Germinal center (tissue), 1 donor: ENCODE results near the gene CRAT.
A peak's percentile ranks its signal among the peaks of the same experiment; 100 is the strongest.
"Not testable (repeated sequence)": the region's sequence is repeated elsewhere in the genome, so short reads cannot be mapped to it uniquely, and the experiment has no call there.

ENCODE experiments used
- DNase-seq: peaks from one replicate; pipeline ENCODE4 v3.0.0; 2012; ENCODE audit warnings: mixed read lengths, low spot score

CRAT gene

DNA sequence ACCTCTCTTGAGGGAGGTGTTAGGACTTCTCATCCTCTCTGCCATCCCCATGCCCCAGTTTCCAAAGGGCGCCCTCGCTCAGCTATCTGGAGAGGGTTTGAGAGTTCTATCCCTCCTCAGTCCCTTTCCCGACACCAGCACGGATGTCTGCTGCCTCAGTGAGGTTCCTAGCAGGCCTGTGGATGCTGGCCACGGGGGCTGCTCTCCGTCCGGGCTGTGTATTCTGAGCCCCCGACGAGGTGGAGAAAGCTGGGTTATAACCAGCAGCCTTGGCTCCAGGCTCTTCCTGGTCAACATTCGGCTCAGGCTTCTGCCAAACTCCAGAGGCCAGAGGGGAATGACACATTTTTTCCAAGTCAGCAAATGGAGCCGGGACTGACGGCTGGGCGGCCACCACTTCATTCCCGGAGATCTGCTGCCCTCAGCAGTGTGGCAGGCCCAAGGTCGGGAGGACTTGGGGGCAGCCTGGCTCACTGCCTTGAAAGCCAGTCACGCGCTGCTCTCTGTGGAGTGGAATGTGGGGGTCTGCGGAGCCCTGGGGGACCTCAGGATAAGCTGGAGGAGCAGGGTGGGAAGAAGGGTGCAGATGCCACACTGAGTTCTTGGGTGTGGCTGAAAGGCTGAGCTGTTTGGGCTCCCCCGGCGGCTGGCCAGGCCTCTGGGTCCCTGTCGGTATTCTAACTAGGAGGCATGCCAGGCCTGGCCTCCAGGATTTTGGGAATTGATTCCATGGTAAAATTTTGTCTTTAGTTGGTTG lies 28.1 kb upstream of the CRAT start:
- DNase-seq = no peak

DNA sequence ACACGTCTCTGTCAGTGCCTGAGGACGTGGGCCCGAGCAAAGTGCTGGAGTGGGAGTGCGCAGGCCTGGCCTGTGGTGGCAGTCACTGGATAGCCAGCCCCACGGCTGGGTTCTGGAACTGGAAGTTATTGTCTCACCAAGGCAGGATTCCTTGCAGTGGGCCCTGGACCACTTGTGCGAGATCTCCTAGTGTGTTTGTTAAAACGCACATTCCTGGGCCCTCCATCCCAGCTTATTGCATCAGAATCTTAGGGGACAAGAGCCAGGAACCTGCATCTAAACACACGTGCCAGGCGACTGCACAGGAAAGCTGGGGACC lies 27.5 kb upstream of the CRAT start:
- DNase-seq = no peak

DNA sequence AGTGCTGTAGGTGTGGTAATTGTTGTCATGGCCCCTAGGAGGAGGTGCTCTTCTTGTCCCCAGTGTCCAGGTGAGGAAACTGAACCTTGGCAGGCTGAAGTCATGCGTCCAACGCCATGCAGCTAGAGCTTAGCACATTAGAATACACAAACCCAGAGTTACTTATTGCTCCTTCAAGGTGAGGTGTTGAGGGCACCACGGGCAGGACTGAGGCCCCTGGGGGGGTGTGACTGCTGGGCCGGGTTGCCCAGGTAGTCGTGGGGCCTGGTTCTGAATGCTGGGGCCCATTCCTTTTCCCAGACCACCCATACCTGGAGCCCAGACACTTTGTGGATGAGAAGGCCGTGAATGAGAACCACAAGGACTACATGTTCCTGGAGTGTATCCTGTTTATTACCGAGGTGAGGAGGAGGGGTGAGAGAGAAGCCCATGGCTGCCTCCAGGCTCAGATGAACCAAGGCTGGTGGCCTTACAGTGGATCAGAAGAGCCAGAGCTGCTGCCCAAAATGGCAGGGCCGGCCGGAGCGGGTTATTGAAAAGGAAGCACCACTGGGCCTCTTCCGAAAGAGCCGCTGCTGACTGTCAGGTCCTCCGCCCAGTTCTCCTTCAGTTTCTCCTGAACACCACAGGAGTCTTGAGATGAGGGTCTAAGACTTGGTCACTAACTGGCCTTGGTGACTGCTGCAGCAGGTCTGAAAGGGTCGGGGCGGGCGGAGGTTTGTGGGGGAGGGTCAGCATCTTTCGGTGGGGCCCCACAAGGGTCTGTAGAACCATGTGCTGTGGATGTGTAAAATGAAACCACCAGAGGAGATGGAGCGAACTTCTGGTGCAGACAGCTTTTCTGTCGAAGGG lies 26.9 kb upstream of the CRAT start:
- DNase-seq = no peak

DNA sequence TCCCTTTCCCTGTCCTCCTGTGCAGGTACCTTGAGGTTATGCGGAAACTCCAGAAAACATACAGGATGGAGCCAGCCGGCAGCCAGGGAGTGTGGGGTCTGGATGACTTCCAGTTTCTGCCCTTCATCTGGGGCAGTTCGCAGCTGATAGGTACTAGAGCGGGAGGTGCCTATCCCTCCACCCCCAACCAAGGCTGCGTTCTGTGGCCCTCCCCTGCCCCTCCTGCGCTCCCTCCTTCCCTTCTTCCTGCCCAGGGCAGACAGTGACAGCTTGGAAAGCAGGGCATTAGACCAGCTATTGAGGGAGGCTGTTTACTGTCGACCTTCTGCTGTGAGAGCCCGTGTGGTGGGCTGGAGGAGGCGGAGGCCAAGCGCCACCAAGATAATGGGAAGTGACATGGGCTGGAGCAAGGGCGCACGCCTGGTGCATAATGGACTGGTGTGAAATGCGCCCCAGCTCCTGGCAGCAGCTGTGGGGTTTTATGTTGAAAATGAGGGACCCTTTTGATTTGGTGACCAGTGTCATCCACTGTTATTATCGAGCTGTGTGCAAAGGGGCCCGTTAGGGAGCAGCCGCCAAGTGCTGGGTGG lies 25.9 kb upstream of the CRAT start:
- no peak for DNase-seq

DNA sequence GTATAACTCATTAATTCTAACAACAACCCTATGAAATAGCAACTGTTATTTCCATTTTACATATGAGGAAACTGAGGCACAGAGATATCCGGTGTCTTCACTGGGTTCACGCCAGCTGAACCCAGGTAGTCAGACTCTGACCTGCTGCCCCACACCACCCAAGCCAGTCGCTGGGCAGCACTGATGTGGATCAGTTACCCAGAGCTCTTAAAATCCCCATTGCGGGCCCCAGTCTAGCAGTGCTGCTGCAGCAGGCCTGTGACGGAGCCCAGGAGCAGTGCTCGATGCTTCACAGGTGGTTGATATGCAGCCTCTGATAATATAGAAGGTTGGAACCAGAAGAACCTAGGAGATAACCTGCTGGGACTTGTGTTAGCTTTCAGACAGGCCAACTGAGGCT lies 24.9 kb upstream of the CRAT start:
- DNase-seq = no peak

DNA sequence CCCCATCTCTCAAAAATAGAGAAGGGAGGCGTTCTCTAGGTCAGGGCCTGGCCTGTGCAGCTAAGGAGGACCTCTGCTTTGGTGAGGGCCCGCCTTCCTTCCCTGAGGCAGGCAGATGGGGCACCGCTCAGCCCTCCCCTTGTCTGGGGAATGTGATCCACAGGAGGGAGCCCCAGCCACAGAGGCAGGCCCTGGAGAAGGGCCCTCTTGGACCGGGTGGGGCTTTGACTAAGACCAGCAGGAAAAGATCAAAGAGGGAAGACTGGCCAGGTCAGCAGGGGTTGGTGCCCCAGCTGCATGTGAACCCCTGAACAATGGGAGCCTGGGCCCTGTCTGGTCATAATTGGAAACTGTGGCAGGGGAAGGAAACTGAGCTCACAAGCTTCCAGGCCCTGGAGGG lies 22.5 kb upstream of the CRAT start:
- no peak for DNase-seq

DNA sequence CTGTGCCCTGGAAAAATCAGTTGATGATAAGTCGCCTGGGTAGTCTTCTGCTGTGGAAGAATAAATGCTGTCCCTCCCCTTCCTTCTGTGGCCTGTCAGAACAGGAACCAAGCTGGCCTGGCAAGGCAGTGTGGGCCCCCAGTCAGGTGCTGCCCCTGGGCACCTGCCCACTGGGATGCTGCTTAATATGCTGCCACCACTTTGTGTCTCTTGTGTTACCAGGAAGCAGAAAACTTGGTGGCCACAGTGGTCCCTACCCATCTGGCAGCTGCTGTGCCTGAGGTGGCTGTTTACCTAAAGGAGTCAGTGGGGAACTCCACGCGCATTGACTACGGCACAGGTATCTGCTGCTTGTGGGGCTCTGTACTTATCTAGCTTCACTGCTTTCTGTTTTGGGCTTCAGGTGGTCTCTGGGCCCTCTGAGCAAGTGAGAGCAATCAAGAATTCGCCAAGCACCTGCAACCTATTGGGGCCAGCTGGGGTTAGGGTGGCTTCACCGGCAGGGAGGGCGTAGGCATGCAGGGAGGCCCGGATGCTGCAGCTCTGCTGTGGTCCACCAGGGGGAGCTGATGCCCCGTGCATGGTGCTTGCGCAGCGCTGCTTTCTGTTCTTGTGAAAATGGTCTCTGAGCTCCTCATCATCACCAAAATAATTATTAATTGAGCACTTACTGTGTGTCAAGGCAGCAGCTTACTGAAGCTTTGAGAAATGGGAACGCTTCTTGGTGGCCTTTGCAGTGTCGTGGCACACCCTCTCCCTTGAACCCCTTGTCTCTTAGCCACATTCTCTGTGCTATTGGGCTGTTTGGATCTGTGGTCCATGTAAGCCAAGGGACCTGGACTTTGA lies 20.9 kb upstream of the CRAT start:
- DNase-seq = peak; percentile 90

DNA sequence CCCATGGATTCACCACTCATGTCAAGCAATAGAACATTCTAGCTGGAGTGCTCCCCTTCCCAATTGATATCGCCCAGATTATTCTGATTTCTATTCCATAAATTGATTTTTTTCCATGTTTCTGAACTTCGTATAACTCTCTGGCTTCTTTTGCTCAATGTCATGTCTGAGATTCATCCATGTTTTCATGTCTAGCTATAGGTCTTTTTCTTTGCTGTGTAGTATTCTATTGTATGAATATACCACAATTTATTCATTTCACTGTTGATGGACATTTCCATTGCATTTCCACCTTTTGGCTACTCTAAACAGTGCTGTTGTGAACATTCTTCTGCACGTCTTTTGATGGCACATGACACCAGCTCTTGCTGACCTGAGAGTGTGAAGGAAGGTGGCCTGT lies 20.2 kb upstream of the CRAT start:
- no peak for DNase-seq

DNA sequence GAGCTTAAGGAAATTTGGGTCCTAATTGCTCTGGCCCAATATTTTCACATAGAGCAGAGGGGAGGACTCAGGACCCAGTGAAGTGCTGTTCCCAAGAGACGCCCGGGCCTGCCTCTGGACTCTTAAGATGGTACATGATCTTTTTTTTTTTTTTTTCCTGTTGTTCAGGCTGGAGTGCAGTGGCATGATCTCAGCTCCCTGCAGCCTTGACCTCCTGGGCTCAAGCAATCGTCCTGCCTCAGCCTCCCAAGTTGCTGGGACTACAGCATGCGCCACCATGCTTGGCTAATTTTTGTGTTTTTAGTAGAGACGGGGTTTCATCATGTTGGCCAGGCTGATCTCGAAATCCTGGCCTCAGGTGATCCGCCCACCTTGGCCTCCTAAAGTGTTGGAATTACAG lies 19.7 kb upstream of the CRAT start:
- not testable (repeated sequence) for DNase-seq

DNA sequence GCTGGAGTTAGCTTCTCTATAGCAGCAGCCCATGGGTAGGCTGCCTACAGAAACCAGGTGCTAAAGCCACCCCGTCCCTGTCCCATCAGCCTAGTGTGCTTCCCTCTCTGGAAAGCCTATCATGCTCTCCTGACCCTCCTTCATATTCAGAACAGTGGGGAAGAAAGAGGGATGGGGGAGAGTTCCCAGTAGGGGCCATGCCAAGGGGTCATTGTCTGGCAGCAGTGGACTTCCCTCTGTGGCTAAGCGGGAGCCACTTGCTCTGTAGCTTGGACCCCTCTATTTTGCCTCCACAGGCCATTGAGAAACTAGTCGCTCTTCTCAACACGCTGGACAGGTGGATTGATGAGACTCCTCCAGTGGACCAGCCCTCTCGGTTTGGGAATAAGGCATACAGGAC lies 18.1 kb upstream of the CRAT start:
- no peak for DNase-seq

DNA sequence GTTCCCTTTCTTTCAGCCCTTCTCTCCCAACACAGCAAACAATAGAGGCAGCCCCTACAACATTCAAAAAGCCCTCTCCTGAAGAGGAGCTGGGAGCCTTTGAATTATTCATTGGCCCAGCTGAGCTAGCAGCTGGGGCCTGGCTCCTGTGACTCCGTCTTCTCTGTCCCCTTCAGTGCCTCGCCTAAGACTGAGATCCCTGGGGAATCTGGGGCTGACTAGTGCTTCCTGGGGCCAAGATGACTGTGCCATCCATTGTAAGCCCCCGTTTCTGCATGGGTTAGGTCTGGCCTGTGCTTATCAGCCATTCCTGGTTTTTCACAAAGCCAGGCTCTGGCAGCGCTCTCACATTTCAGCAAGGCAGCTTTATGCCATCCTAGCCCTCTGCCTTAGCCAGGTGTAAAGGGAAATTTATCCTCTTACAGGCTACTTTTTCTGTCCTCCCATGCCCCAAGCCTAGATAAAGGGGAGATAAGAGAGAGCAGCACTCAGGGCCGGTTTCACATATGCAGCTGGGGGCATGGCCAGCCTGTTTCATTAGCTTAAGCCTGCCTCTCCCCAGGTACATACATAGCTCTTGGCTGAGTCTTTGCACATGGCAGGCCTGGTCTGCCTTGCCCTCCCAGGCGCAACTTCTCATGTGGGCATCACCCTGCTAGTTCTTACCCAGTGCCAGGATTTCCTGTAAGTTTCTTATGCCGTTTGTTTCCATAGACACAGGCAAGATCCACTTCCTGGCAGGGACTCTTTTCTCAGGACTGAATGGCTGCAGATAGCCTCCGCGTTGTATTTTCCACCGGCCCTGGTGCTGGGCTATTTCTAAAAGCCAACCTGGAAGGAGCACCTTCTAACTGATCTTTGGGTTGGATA lies 16.4 kb upstream of the CRAT start:
- no peak for DNase-seq

DNA sequence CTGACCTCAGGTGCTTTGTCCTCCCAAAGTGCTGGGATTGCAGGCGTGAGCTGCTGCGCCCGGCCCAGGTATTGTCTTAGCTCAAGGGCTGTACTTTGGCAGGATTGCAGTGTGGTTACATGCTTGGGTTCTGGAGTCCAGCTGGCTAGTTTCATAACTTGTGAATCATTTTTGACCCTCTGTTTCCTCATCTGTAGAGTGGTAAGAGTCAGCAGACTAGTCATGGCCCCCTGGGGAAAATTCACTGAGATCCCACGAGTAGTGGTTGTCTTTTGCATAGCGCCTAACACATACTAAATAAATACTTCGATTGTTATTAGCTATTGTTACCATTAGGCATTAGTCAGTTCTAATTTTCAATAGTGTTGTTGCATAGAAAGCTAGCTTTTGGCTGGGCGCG lies 14.9 kb upstream of the CRAT start:
- no peak for DNase-seq

DNA sequence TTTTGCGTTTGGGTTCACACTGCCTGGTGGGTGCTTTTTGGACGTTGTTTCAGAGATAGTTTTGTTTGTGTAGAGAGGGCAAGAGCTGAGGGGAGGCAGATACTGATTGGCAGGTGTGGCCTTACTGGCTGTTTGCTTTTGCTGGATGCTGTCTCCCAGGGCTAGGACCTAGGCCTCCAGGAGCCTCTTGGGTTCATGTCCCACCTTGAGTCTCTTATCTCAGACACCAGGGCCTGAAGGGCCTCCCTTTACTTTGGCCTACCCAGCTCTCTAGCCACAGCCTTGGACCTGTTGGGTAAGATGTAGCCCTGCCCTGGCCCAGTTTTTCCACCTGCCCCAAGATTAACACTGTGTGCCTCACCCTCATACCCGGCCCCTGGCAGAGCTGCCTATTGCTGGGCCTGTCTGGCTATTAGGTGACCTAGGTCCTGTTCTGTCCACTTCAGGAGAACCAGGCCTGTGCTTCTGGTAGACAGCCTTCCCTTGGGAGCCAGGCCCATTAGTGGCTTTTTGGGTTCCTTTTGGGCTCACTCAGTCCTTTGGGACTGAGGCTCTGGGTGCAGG lies 14.0 kb upstream of the CRAT start:
- DNase-seq = no peak

DNA sequence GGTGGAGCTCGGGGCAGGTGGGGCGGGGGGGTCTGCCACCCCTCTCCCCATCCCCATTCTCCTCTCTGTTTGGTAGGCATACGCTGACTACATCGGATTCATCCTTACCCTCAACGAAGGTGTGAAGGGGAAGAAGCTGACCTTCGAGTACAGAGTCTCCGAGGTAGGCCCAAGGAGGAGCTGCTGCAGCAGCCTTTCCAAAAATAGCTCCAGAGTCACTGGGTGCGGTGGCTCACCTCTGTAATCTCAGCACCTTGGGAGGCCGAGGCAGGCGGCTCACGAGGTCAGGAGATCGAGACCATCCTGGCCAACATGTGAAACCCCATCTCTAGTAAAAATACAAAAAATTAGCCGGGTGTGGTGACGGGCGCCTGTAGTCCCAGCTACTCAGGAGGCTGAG lies 12.4 kb upstream of the CRAT start:
- DNase-seq = not testable (repeated sequence)

DNA sequence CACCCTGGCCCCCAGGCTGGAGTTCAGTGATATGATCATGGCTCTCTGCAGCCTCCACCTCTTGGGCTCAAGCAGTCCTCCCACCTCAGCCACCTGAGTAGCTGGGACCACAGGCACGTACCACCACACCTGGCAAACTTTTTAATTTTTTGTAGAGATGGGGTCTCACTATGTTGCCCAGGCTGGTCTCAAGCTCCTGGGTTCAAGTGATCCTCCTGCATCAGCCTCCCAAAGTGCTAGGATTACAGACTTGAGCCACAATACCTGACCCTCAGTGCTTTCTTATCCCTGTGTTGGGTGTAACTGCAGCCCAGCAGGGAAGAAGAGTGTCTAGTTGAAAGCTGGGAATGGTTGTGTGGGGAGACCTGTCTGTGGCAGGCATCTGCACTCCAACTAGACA lies 11.5 kb upstream of the CRAT start:
- no peak for DNase-seq

DNA sequence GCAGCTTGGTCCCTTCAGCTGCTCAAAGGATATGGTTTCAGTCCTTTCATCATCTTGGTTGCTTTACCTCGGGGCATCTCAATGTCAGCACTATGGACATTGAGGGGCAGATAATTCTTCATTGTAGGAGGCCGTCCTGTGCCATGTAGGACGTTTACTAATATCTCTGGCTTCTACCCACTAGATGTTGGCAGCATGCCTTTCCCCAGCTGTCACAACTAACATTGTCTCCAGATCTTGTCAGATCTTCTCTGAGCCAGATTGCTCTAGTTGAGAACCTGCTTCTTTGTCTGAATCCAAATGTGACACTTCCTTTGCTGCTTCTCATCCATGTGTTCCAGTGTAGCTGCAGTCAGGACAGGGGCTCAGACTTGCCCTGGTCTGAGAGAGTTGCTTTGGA lies 10.9 kb upstream of the CRAT start:
- no peak for DNase-seq

DNA sequence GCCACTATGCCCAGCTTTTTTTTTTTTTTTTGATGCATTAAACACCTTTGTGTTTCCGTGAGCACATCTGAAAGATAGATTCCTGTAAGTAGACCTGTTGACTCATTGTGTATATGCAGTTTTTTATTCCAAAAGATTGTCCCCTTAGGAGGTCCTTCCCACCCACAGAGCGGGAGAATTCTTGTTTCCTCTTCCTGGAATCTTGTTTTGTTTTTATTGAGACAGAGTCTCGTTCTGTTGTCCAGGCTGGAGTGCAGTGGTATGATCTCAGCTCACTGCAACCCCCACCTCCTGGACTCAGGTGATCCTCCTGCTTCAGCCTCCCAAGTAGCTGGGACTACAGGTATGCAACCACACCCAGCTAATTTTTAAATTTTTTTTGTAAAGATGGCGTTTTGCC lies 8.2 kb upstream of the CRAT start:
- DNase-seq = no peak

DNA sequence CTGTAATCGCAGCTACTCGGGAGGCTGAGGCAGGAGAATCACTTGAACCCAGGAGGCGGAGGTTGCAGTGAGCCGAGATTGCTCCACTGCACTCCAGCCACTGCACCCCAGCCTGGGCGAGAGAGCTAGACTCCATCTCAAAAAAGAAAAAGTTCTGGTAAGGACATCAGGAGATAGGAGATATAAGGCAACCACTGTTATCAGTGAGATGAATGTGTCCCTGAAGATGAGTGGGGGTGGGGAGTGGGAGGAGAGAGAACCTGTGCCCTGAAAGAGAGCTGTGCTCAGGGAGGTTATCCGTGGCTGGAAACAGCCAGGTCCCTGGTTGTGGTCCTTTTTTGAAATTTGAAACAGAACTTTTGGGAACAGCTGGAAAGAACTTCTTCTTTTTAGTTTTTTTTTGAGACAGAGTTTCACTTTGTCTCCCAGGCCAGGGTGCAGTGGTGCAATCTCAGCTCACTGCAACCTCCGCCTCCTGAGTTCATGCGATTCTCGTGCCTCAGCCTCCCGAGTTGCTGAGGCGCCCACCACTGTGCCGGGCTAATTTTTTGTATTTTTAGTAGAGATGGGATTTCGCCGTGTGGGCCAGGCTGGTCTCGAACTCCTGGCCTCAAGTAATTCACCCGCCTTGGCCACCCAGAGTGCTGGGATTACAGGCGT lies 3.2 kb upstream of the CRAT start:
- no peak for DNase-seq

DNA sequence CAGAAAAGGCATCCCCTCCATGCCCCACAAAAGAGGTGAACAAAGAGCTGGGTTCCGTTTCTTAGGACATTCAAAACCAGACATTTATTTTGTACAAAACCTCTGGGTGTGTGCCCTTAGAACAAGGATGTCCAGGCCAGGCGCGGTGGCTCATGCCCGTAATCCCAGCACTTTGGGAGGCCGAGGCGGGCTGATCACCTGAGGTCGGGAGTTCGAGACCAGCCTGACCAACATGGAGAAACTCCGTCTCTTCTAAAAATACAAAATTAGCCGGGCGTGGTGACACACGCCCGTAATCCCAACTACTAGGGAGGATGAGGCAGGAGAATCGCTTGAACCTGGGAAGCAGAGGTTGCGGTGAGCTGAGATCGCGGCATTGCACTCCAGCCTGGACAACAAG lies 1.9 kb upstream of the CRAT start:
- DNase-seq = not testable (repeated sequence)

DNA sequence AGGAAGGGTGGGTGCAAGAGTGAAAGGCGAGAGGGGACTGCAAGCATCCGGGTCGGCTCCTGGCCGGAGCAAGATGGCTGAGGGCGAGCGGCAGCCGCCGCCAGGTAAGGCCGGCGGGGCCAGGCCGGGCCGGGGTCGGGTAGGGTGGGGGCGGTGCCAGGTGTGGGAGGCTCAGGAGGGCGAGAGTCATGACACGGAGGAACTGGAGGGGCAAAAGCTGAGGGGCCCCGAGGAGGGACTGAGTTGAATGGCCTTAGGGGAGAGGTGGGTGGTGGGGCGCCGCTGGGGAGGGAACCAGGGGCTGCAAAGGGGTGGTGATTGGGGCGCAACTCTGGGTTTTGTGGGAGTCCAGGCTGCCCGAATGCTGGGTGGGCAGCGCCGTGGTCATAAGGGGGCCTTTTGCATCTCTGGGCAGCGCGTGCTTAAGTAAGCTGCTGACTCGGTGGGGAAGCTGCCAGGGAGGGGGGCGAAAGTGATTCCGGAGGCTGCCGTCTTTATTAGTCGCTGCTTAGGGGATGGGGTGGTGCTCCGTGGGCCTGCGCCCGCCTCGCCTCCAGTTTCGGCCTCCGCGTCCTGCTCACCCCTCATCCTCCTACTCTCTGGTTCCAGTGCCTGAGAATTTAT lies 1.0 kb upstream of the CRAT start:
- DNase-seq = peak; percentile 52
